ENCODE results near the gene SLC22A16. TPM values are rescaled to one million over a fixed set of nuclear protein-coding genes. Genes with fewer than 3 reads are reported as not detected.

SLC22A16 gene
- total and polyA plus RNA-seq, 2 of the 8 experiments (the other 6 are each of a cell fraction or from before 2014, with no cell fraction given): not detected

DNA sequence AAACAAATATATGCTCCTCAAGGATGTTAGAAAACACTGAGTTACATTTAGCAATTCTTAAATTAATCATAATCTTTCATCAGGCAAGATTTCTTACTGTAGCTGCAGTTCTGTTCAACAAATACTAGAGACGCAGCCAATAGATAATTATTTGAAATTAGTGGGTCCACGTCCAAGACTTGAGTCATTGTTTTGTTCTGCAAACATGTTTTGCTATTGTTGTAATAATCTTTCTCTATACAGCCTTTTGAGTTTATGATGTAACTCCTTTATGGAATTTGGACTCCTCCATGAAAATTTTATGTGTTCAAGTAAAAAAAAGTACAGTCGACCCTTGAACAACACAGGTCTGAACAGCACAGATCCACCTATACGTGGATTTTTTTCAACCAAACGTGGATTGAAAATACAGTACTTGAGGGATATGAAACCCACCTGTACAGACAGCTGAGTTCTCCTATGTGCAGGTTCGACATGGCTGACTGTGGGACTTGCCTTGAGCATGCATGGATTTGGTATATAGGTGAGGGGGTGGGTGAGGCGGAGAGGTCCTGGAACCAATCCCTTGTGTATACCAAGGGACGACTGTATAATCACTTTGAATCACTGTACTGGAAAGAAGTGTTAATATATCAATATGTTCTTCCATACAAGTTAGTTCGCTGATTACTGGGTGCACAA, 41.3 kb upstream of the SLC22A16 start:
- Histone ChIP-seq H3K9ac (replicated peaks in 1 of 4; ENCODE audit: extremely low read depth in 1 of 4, low read depth in 3 of 4, low read length in 3 of 4) (no peak overlapping the region), H2BK12ac (ENCODE audit: low read depth, low read length) (no peak overlapping the region), H2AFZ (ENCODE audit: low read length) (no peak overlapping the region), H3K79me2 (ENCODE audit: control insufficient read depth in 1 of 2, insufficient read depth in 2 of 2, low read length in 2 of 2) (no peaks in the 10 kb centered on the region), H4K8ac (ENCODE audit: extremely low read depth, insufficient read depth, low read length) (no peak overlapping the region), H4K91ac (replicated peaks; ENCODE audit: insufficient read length, low read length) (no peak overlapping the region), H2BK5ac (ENCODE audit: low read depth, low read length) (no peak overlapping the region), H3K4ac (replicated peaks; ENCODE audit: insufficient read length, low read depth, low read length) (no peak overlapping the region), H3K4me1 (replicated peaks in 1 of 4; ENCODE audit: control insufficient read depth in 3 of 4, insufficient read depth in 4 of 4, low read length in 3 of 4) (peaks cover 0 to 3% (median 0%) of the 10 kb centered on the region in 4 experiments; a peak in 3 of 7 replicates), H3K36me3 (ENCODE audit: control insufficient read depth in 2 of 4, insufficient read depth in 4 of 4, low read length in 3 of 4) (no peaks in the 10 kb centered on the region), H4K20me1 (replicated peaks in 1 of 2; ENCODE audit: control insufficient read depth in 1 of 2, insufficient read depth in 2 of 2, low read length in 2 of 2) (no peaks in the 10 kb centered on the region), H3K27me3 (replicated peaks in 1 of 4; ENCODE audit: control insufficient read depth in 3 of 4, extremely low read depth in 1 of 4, insufficient read depth in 3 of 4, low read length in 3 of 4) (no peaks in the 10 kb centered on the region), H3K4me3 (ENCODE audit: extremely low read depth in 1 of 4, insufficient read depth in 2 of 4, low read depth in 3 of 4, low read length in 4 of 4) (no peak overlapping the region), H3K9me3 (ENCODE audit: insufficient read depth in 2 of 2, low read depth in 1 of 2, low read length in 1 of 2) (no peaks in the 10 kb centered on the region), H2BK120ac (replicated peaks; ENCODE audit: low read depth, low read length) (no peak overlapping the region), H3K4me2 (ENCODE audit: insufficient read depth in 1 of 2, low read depth in 2 of 2, low read length in 2 of 2) (no peak overlapping the region), H3K23me2 (ENCODE audit: low read depth, low read length) (no peaks in the 10 kb centered on the region), H4K5ac (ENCODE audit: insufficient read length, low read depth, low read length) (no peak overlapping the region), H3K14ac (ENCODE audit: insufficient read length) (no peak overlapping the region), H3K23ac (ENCODE audit: insufficient read length) (no peak overlapping the region), H3K27ac (ENCODE audit: low read depth, low read length) (no peak overlapping the region), H2BK15ac (ENCODE audit: low read length) (no peak overlapping the region), H2AK5ac (ENCODE audit: low read depth, low read length) (no peak overlapping the region), H3K18ac (ENCODE audit: extremely low read depth, low read length) (no peak overlapping the region), H2BK20ac (ENCODE audit: low read length) (no peak overlapping the region), H3K56ac (replicated peaks; ENCODE audit: insufficient read length, low read depth, low read length) (no peak overlapping the region), H3K79me1 (ENCODE audit: low read depth, low read length) (no peaks in the 10 kb centered on the region)
- ChIA-PET POLR2A (ENCODE audit: partially characterized antibody) (no interaction called here), CTCF (ENCODE audit: partially characterized antibody) (interaction anchor here (0.6 to 2.1 kb wide), 9 partner anchors 9 to 723 kb away, joined by 3 to 12 read pairs (median 4); no protein-coding TSS in a partner anchor)
- WGBS, 2 experiments (ENCODE audit: extremely low coverage in 1 of 2, insufficient coverage in 1 of 2, insufficient read length in 1 of 2, insufficient replicate concordance in 2 of 2, low coverage in 1 of 2, low lambda C conversion rate in 2 of 2, missing lambda C conversion rate in 1 of 2): 87% methylated on average over 9 of the region's 9 CpGs; no CpG with 5 or more reads in 1 of the 2 experiments
- DNase-seq (ENCODE audit: low read depth in 1 of 2, low spot score in 2 of 2) (no peak), FAIRE-seq (no peak)
- TF ChIP-seq RFX5 (IDR thresholded peaks at IDR 0.05; ENCODE audit: borderline replicate concordance, low read depth, low read length) (no peak), BRCA1 (IDR thresholded peaks at IDR 0.05; ENCODE audit: low read depth, low read length) (no peak), BACH1 (IDR thresholded peaks at IDR 0.05; ENCODE audit: low read length) (no peak), CBX8 (IDR thresholded peaks at IDR 0.05; ENCODE audit: borderline replicate concordance, low read depth, low read length) (no peak), CREB1 (IDR thresholded peaks at IDR 0.05) (no peak), JUND (IDR thresholded peaks at IDR 0.05; ENCODE audit: low read length) (no peak), SIN3A (conservative IDR thresholded peaks at IDR 0.05 in 1 of 2, IDR thresholded peaks at IDR 0.05 in 1 of 2; ENCODE audit: low read depth in 1 of 2, low read length in 2 of 2) (no peak), RAD21 (IDR thresholded peaks at IDR 0.05 in 1 of 2, conservative IDR thresholded peaks at IDR 0.05 in 1 of 2; ENCODE audit: low read depth in 2 of 2, low read length in 2 of 2) (no peak), JUN (IDR thresholded peaks at IDR 0.05; ENCODE audit: low read depth, low read length) (no peak)
